AG09319 (cell line): Measurements from ENCODE around the gene C2CD2.

Experiments used
- DNase-seq: peaks from one replicate; pipeline ENCODE4 v3.0.0-alpha.2; 2010; ENCODE audit warnings: low read depth; ENCODE audit errors: extremely low read depth
- TF ChIP-seq, protein P1 (sequence below): IDR thresholded peaks from 2 replicates; pipeline ENCODE4 v1.5.1; 2011; ENCODE audit warnings: low read depth, mild to moderate bottlenecking, inconsistent platforms, low read length, moderate library complexity

C2CD2 gene

DNA sequence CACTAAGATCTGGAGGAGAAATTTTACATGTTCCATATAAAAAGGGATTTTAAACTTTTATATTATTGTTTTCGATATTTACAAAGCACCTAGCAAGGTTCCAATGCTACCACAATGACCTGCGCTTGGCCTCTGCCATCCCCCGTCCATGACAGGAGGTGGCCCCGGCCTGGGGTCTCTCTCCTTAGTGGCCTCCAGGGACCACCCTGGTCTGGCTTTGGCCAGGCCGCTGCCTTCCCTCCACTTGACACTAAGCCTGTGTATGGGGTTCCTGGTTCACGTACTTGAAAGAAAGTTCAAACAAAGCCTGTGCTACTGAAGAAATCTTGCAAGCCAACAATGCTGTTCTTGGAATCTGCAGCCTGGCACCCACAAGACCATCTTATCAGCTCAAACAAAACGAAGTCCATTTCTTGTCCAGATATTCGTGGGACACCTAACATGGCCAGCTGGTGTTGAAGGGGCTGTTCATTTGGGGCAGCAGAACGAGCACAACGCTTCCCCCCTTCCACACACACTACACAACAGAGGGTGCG lies 87.5 kb downstream of the C2CD2 start:
- TF ChIP-seq, protein P1, sequence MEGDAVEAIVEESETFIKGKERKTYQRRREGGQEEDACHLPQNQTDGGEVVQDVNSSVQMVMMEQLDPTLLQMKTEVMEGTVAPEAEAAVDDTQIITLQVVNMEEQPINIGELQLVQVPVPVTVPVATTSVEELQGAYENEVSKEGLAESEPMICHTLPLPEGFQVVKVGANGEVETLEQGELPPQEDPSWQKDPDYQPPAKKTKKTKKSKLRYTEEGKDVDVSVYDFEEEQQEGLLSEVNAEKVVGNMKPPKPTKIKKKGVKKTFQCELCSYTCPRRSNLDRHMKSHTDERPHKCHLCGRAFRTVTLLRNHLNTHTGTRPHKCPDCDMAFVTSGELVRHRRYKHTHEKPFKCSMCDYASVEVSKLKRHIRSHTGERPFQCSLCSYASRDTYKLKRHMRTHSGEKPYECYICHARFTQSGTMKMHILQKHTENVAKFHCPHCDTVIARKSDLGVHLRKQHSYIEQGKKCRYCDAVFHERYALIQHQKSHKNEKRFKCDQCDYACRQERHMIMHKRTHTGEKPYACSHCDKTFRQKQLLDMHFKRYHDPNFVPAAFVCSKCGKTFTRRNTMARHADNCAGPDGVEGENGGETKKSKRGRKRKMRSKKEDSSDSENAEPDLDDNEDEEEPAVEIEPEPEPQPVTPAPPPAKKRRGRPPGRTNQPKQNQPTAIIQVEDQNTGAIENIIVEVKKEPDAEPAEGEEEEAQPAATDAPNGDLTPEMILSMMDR, result no peak
- no peak for DNase-seq

GRCh38 chr21:41865002-41865777 lies 88.6 kb downstream of the C2CD2 start:
- no peak for DNase-seq

DNA sequence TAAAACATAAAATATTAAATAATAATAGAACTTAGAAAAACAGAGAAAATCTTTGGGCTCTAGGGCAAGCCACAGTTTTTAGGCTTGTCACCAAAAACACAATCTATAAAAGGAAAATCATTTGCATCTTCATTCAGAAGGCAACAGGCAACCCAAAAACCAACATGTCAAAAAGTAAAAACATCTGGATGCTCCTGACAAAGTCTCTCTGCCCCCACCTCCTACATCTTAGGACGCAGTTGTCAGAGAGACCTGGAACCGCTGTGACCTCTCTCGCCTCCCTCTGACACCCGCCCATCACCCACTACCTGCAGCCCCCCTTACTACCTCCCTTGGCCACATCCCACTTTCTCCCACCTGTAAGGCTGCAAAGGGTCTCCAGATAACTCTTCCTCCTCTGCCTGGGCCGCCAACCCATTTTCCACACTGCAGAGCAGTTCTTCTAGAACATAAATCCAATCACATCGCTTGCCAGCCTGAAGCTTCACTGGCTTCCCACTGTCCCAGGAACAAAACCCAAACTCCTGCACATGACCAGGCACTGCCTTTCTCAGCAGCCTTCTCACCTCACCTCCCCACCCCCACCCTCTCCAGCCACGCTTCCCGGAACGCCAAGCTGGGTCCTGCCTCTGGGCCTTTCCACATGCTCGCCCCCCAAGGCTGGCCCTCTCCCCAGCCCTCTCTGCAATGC lies 89.4 kb downstream of the C2CD2 start:
- TF ChIP-seq, protein P1, result no peak
- DNase-seq, result no peak

More at GRCh38 chr21:41865002-41865777, 88.6 kb downstream of the C2CD2 start:
- TF ChIP-seq, protein P1, result no peak

DNA sequence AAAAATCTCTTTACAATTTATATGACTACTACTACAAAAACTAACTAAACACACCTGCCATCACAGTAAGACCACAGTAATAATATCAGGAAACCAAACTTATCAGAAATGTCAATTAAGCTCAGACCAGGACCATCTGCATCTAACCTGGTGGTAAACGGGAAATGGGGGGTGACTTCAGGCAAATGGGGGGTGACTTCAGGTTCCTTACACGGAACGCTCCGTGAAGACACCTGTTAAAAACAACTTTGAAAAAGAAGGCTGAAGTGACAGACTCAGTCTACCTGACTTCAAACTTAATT lies 90.4 kb downstream of the C2CD2 start:
- DNase-seq, result no peak
- TF ChIP-seq, protein P1, result no peak

- TF ChIP-seq, protein P1, result no peak; the same call in 1 of the 2 replicates
Observed at GRCh38 chr21:41861987-41862386, 91.8 kb downstream of the C2CD2 start.

GRCh38 chr21:41861255-41861654 lies 92.6 kb downstream of the C2CD2 start:
- TF ChIP-seq, protein P1, result no peak
- DNase-seq, result no peak

More at GRCh38 chr21:41861987-41862386, 91.8 kb downstream of the C2CD2 start:
- DNase-seq, result no peak
